HG03066 (cell line): ENCODE results near the gene PTPRG.

Source experiments
- ATAC-seq: cut with Tn5 transposase; IDR thresholded peaks from one replicate; pipeline ENCODE4 v1.9.1; 2021; ENCODE audit warnings: low read depth; ENCODE audit not compliant: unreplicated experiment

The PTPRG gene

GRCh38 chr3:61788623-61789507 is 227.5 kb downstream of the PTPRG start:
- ATAC-seq = no peak

DNA sequence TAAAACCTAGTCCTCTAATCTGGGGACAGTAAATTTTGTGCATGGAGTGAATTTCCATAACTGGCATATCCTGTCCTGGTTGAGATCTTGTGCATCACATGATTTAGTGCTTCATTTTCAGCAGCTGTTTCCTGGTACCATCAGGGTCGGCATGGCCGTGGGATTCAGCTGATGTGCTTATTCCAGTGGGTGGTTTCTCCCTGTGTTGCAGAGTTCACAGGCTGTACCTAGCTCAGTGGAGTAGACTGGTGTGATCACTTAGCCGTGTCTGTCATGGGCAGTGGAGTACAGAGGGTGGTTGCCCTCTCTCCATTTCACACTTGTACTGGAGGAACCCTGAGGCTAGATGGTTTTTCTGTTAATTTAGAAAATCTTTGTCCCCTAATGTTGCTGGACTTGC is 228.5 kb downstream of the PTPRG start:
- ATAC-seq = no peak

DNA sequence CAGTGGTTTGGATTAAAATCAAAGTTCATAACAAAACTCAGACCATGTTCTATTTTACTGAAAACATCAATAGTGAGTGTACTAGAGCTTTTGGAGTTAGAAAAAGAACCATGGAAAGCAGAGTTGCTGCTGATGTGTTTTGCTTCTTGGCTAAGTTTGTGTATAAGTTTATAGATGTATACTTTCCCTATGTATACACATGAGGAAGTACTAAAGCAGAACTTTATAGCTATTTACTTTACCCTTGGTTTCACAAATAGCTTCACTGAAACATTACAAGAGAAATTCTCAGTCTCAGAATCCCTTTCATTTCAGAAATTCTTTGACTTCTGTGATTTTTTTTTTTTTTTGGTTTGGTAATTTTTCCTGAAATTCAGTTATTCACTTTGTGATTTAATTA is 229.0 kb downstream of the PTPRG start:
- ATAC-seq = no peak

GRCh38 chr3:61793056-61793455 is 231.7 kb downstream of the PTPRG start:
- ATAC-seq = no peak

GRCh38 chr3:61793521-61793920 is 232.2 kb downstream of the PTPRG start:
- no peak for ATAC-seq

GRCh38 chr3:61794341-61794740 is 233.0 kb downstream of the PTPRG start:
- no peak for ATAC-seq

- no peak for ATAC-seq
Measured at GRCh38 chr3:61794961-61795360, 233.6 kb downstream of the PTPRG start.

DNA sequence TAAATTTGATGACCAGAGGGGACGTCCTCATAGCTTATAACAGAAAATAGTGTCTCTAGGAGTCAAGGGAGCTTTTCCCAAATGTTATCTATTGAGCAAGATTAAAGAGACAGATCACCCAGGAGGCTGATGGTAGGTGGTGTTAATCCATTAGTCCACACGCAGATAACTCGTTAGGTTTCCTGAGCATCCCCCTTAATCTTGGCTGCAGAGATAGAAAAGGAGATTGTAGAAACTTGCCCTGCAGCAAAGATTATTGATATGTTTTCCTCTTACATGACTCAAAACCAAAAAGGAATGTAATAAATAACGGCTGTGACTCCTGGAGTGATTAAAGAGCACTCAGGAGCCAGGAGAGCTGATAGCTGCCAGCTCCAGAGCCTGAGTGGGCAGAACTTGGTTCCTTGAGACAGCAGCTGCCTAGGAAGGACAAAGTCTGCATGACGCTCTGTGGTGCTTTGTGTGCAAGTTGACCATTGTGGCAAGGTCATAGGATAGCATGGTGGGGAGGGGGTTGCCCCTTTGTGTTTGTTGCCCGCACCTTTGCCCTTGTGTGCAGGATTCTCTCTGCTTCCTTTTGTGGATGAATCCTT is 234.8 kb downstream of the PTPRG start:
- no peak for ATAC-seq

DNA sequence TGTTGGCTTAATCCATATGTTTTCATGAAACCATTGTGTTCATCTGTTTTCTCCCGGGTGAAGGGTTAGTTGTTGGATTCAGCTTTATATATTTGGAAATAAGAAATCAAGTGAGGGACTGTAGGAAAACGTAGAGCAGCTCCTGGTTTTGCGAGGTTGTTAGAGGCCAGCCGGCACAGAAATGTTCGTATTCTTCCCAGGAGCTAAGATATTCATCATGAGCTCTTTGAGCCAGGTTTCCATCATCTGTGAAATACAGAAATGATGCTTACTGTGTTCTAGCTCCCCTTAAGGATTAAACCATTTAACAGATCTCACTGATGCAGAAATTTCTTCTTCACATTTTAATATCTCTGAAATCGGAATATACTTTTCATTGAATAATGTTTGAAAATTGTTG is 235.5 kb downstream of the PTPRG start:
- ATAC-seq = no peak

DNA sequence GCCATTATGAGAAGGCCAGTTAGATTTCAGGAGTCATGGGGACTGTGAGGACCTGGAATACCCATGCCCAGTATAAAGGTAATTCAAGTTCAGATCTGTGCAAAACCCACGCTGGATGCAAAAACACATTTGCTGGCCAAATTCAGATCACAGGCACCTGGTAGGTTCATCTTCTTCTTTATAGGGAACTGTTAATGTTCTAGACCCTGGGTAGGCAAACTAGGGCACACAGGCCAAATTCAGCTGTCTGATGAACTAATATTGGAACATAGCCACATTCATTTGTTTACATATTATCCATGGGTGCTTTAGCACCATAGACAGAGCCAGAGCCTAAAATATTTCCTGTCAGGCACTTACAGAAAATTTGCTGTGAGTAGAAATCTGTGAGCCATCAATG is 241.4 kb downstream of the PTPRG start:
- ATAC-seq = no peak

- ATAC-seq = no peak
Measured at GRCh38 chr3:61803983-61804382, 242.6 kb downstream of the PTPRG start.

DNA sequence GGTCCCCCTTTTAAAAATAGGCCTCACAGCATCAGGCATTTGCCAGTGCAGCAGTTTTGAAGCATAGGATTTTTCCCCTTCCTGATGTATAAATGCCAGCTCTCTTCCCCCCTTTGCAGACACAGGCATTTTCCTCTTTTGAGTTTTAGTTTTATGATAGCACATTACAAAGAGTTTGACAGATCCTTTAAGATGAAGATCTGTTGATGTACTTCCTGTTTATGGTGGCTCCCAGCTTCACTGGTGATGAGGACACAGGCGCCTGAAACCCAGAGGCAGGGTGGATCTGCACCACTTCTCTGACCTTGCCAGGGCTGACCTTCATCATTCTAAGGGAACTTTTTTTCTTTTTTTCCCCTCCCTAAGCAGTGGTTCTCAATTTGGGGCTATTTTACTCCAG is 243.4 kb downstream of the PTPRG start:
- no peak for ATAC-seq

- no peak for ATAC-seq
Measured at GRCh38 chr3:61805510-61806080, 244.2 kb downstream of the PTPRG start.

DNA sequence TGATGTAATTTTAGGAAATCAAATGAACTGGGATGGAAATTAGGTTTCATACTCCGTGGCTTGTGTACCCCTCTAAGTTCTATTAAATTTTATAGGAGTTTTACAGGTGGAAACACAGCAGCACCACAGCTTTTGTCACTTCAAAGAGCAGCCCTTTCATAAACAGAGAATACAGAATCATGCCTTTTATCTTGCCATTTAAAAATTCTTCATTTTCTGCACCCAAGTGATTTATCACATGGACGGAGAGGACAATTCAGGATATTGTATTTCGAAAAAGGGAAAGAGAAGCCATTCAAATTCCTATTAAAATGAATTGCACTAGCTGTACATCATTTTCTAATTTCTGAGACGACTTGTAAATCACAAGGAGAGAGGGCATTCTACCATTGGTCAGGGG is 245.4 kb downstream of the PTPRG start:
- ATAC-seq = no peak

- ATAC-seq = no peak
Measured at GRCh38 chr3:61807865-61808276, 246.5 kb downstream of the PTPRG start.

- ATAC-seq = no peak
Measured at GRCh38 chr3:61808526-61808925, 247.2 kb downstream of the PTPRG start.

DNA sequence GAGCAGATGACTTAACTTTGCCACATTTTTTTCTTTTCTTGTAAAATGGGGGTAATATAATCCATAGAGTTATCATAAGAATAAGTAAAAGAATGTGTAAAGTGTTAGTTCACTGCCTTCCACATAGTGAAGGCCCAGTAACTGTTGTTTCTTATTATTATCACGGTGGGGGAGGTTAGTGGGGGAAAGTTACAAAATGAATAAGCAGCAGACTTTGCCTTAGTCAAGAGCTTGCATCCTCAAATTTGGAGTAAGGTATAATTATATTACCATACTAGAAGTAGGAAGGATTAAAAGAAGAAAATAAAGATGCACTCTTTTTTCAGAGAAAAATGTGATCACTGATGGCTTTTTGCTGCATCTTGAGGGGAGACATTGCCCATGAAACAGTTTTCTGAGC is 247.6 kb downstream of the PTPRG start:
- no peak for ATAC-seq

GRCh38 chr3:61809879-61810278 is 248.5 kb downstream of the PTPRG start:
- no peak for ATAC-seq

- no peak for ATAC-seq
Measured at GRCh38 chr3:61810953-61811497, 249.7 kb downstream of the PTPRG start.

DNA sequence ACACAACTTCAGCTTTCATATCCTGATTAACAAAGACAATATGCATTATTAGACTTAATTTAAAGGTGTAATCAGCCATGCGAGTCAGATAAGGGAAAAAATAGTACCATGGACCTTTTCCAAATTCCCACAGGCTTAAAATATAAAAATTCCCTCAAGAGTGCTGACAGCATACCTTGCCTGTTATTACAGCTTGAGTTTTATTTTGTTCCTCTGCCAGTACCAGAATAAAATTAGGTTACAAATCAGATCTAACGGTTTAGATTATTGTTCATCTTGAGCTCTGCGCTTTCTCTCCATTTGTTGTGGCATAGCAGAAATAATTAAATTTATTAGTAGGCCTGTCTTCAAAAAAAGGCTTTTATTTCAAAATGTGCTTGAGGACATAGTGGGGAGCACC is 250.3 kb downstream of the PTPRG start:
- no peak for ATAC-seq

GRCh38 chr3:61812085-61812484 is 250.7 kb downstream of the PTPRG start:
- ATAC-seq = no peak

DNA sequence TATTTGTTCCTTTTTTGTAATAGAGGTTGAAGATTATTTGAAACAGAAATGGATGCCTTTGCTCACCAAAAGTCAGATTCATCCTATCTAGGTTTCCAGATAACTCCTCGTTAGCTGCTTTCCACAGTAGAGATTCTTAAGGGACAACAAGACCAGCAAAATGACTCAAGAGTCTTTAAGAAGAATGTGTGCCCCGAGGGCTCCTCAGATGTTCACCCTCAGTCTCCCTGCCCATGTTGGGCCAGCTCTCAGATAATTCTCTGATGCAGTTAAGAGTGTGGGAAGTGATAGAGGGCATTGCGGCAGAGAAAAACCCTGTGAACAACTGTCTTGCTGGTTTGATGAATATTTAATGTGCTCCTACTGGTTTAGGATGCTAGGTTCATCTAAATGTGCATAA is 251.1 kb downstream of the PTPRG start:
- ATAC-seq = no peak
